Measurements from ENCODE around the gene ABCA7.

GRCh38 chr19:1008268-1009040, 31.5 kb upstream of the ABCA7 start:
- TF ChIP-seq POLR2A (IDR thresholded peaks at IDR 0.05) (no peak), CTCF (IDR thresholded peaks at IDR 0.05) (no peak), EP300 (IDR thresholded peaks at IDR 0.05) (no peak)
